ENCODE measurements around the gene NBAS.

- TF ChIP-seq ZNF362 (tag by site-specific recombination; IDR thresholded peaks at IDR 0.05) (no peak), ZBTB17 (tag by site-specific recombination; IDR thresholded peaks at IDR 0.05) (no peak), CTCF (tag by site-specific recombination; IDR thresholded peaks at IDR 0.05) (no peak), PBX3 (CRISPR knock-in tag; IDR thresholded peaks at IDR 0.05) (no peak), ELK4 (IDR thresholded peaks at IDR 0.05; ENCODE audit: borderline replicate concordance, low read depth, low read length) (no peak), ZBTB1 (tag by site-specific recombination; IDR thresholded peaks at IDR 0.05) (no peak)
These were observed 53.4 kb downstream of the NBAS start for GRCh38 chr2:15507697-15508096.
